ENCODE data around the gene FOXP4.

- TF ChIP-seq POLR2A (IDR thresholded peaks at IDR 0.05) (peak in 1 of 2 donors; percentile 7), CTCF (IDR thresholded peaks at IDR 0.05) (no peak)
Measured at GRCh38 chr6:41546866-41547798, 951 bp downstream of the FOXP4 start.

Measured in thyroid gland (tissue), 4 donors.